Activated T-cell treated with anti-CD3 and anti-CD28 coated beads, Interleukin-2, amount 50 U/mL, for 72 hours (primary cell): ENCODE measurements around the gene ITCH. TPM values are rescaled to one million over a fixed set of nuclear protein-coding genes. Genes with fewer than 3 reads are reported as not detected.

ENCODE experiments used
- ATAC-seq, 2 donors: fragments of 150-1000 bp; cut with Tn5 transposase; replicated peaks in 1 of 2; 2 replicates each; pipeline ENCODE4 v1.10.0; 2021; ENCODE audit warnings: moderate library complexity in 2 of 2, mild to moderate bottlenecking in 1 of 2
- DNase-seq, 2 donors: peaks; one replicate each; pipeline ENCODE4 v3.0.0; 2021 to 2022; ENCODE audit warnings: mixed read lengths in 1 of 2
- H3K27ac Mint-ChIP-seq: one replicate; pipeline ENCODE4 v1.8.0; 2022; ENCODE audit warnings: mild to moderate bottlenecking, moderate library complexity, mixed read lengths
- H3K27me3 Mint-ChIP-seq: one replicate; pipeline ENCODE4 v1.8.0; 2022; ENCODE audit warnings: low read depth, mixed read lengths
- H3K36me3 Mint-ChIP-seq, 2 donors: one replicate each; pipeline ENCODE4 v1.8.0; 2022; ENCODE audit warnings: mixed read lengths in 2 of 2, mild to moderate bottlenecking in 1 of 2; ENCODE audit not compliant: insufficient read depth in 2 of 2
- H3K4me1 Mint-ChIP-seq: one replicate; pipeline ENCODE4 v1.8.0; 2022; ENCODE audit warnings: low read depth, mixed read lengths
- H3K4me3 Mint-ChIP-seq, 2 donors: one replicate each; pipeline ENCODE4 v1.8.0; 2022; ENCODE audit warnings: mild to moderate bottlenecking in 2 of 2, mixed read lengths in 2 of 2, moderate library complexity in 2 of 2
- H3K9me3 Mint-ChIP-seq, 2 donors: one replicate each; pipeline ENCODE4 v1.8.0; 2022; ENCODE audit warnings: mixed read lengths in 2 of 2
- total RNA-seq, 2 donors: library from RNA; stranded (reverse); gene quantifications; one replicate each; pipeline ENCODE4 v1.2.3, GENCODE V29; 2022

Gene ITCH
- total RNA-seq, 2 donors from 2014 or later = 66.5 to 72.1 TPM

GRCh38 chr20:34532756-34533155 lies 169.7 kb downstream of the ITCH start:
- Mint-ChIP-seq H3K4me3 (no peak overlapping the region), H3K27ac (no peak overlapping the region), H3K27me3 (no peaks in the 10 kb centered on the region), H3K9me3 (no peaks in the 10 kb centered on the region), H3K36me3 (peaks cover 2 to 11% of the 10 kb centered on the region in 2 donors), H3K4me1 (no peaks in the 10 kb centered on the region)
- ATAC-seq (no peak), DNase-seq (no peak)

- ATAC-seq (no peak), DNase-seq (no peak)
- Mint-ChIP-seq H3K4me3 (no peak overlapping the region), H3K9me3 (no peaks in the 10 kb centered on the region), H3K27me3 (no peaks in the 10 kb centered on the region), H3K27ac (no peak overlapping the region), H3K36me3 (peaks cover 2 to 11% of the 10 kb centered on the region in 2 donors), H3K4me1 (no peaks in the 10 kb centered on the region)
Observed at GRCh38 chr20:34534391-34535165, 171.5 kb downstream of the ITCH start.

- DNase-seq (no peak), ATAC-seq (no peak)
- Mint-ChIP-seq H3K4me1 (no peaks in the 10 kb centered on the region), H3K27ac (no peak overlapping the region), H3K36me3 (peaks cover 2 to 14% of the 10 kb centered on the region in 2 donors), H3K9me3 (no peaks in the 10 kb centered on the region), H3K27me3 (no peaks in the 10 kb centered on the region), H3K4me3 (no peak overlapping the region)
Observed at GRCh38 chr20:34535301-34535840, 172.3 kb downstream of the ITCH start.

- H3K9me3 Mint-ChIP-seq = no peaks in the 10 kb centered on the region
- H3K27me3 Mint-ChIP-seq = no peaks in the 10 kb centered on the region
- DNase-seq (no peak), ATAC-seq (no peak)
- H3K27ac Mint-ChIP-seq = no peak overlapping the region
- peaks cover 2 to 16% of the 10 kb centered on the region in 2 donors for H3K36me3 Mint-ChIP-seq
- peaks cover 2% of the 10 kb centered on the region for H3K4me1 Mint-ChIP-seq
- no peak overlapping the region for H3K4me3 Mint-ChIP-seq
Observed at GRCh38 chr20:34535857-34536256, 172.8 kb downstream of the ITCH start.

GRCh38 chr20:34536798-34537394 lies 173.8 kb downstream of the ITCH start:
- Mint-ChIP-seq H3K9me3 (no peaks in the 10 kb centered on the region), H3K4me3 (no peak overlapping the region), H3K27ac (no peak overlapping the region), H3K36me3 (peaks cover 6 to 16% of the 10 kb centered on the region in 2 donors), H3K4me1 (peaks cover 11% of the 10 kb centered on the region), H3K27me3 (no peaks in the 10 kb centered on the region)
- ATAC-seq (peak; percentile 48 to 56), DNase-seq (peak; percentile 48 to 52)

GRCh38 chr20:34537651-34538050 lies 174.6 kb downstream of the ITCH start:
- no peak overlapping the region for H3K4me3 Mint-ChIP-seq
- H3K36me3 Mint-ChIP-seq = peaks cover 6 to 16% of the 10 kb centered on the region in 2 donors
- DNase-seq = no peak
- H3K27ac Mint-ChIP-seq = no peak overlapping the region
- no peak for ATAC-seq
- H3K9me3 Mint-ChIP-seq = no peaks in the 10 kb centered on the region
- H3K27me3 Mint-ChIP-seq = no peaks in the 10 kb centered on the region
- peaks cover 11% of the 10 kb centered on the region for H3K4me1 Mint-ChIP-seq

- ATAC-seq (peak; percentile 69 to 70), DNase-seq (peak; percentile 63 to 72)
- H3K9me3 Mint-ChIP-seq = no peaks in the 10 kb centered on the region
- no peak overlapping the region for H3K4me3 Mint-ChIP-seq
- peaks cover 14% of the 10 kb centered on the region for H3K4me1 Mint-ChIP-seq
- no peaks in the 10 kb centered on the region for H3K27me3 Mint-ChIP-seq
- H3K27ac Mint-ChIP-seq = no peak overlapping the region
- H3K36me3 Mint-ChIP-seq = peaks cover 6 to 16% of the 10 kb centered on the region in 2 donors
Observed at GRCh38 chr20:34538671-34539123, 175.6 kb downstream of the ITCH start.

GRCh38 chr20:34539756-34540155 lies 176.7 kb downstream of the ITCH start:
- ATAC-seq (no peak), DNase-seq (no peak)
- Mint-ChIP-seq H3K27ac (no peak overlapping the region), H3K4me3 (no peak overlapping the region), H3K36me3 (peaks cover 6 to 15% of the 10 kb centered on the region in 2 donors), H3K9me3 (no peaks in the 10 kb centered on the region), H3K27me3 (no peaks in the 10 kb centered on the region), H3K4me1 (peaks cover 25% of the 10 kb centered on the region)

- peaks cover 5 to 15% of the 10 kb centered on the region in 2 donors for H3K36me3 Mint-ChIP-seq
- H3K9me3 Mint-ChIP-seq = no peaks in the 10 kb centered on the region
- peak overlapping the region; percentile 99 for H3K27ac Mint-ChIP-seq
- peaks cover 27% of the 10 kb centered on the region for H3K4me1 Mint-ChIP-seq
- H3K4me3 Mint-ChIP-seq = peak overlapping the region in 1 of 2 donors; percentile 68
- no peak for DNase-seq
- ATAC-seq = peak in 1 of 2 donors; percentile 8
- H3K27me3 Mint-ChIP-seq = no peaks in the 10 kb centered on the region
Observed at GRCh38 chr20:34540596-34541263, 177.7 kb downstream of the ITCH start.

GRCh38 chr20:34541264-34541901 lies 178.3 kb downstream of the ITCH start:
- no peaks in the 10 kb centered on the region for H3K27me3 Mint-ChIP-seq
- peaks cover 4 to 15% of the 10 kb centered on the region in 2 donors for H3K36me3 Mint-ChIP-seq
- H3K4me3 Mint-ChIP-seq = peak overlapping the region in 1 of 2 donors; percentile 68
- no peaks in the 10 kb centered on the region for H3K9me3 Mint-ChIP-seq
- ATAC-seq (peak in 1 of 2 donors; percentile 38), DNase-seq (no peak)
- peak overlapping the region; percentile 99 for H3K27ac Mint-ChIP-seq
- H3K4me1 Mint-ChIP-seq = peaks cover 27% of the 10 kb centered on the region

GRCh38 chr20:34541917-34542316 lies 178.8 kb downstream of the ITCH start:
- no peaks in the 10 kb centered on the region for H3K9me3 Mint-ChIP-seq
- peaks cover 27% of the 10 kb centered on the region for H3K4me1 Mint-ChIP-seq
- H3K4me3 Mint-ChIP-seq = no peak overlapping the region
- H3K36me3 Mint-ChIP-seq = peaks cover 4 to 14% of the 10 kb centered on the region in 2 donors
- peak overlapping the region; percentile 99 for H3K27ac Mint-ChIP-seq
- H3K27me3 Mint-ChIP-seq = no peaks in the 10 kb centered on the region
- DNase-seq (no peak), ATAC-seq (no peak)

GRCh38 chr20:34542439-34542838 lies 179.4 kb downstream of the ITCH start:
- no peaks in the 10 kb centered on the region for H3K9me3 Mint-ChIP-seq
- ATAC-seq (no peak), DNase-seq (no peak)
- H3K27me3 Mint-ChIP-seq = no peaks in the 10 kb centered on the region
- H3K27ac Mint-ChIP-seq = no peak overlapping the region
- H3K36me3 Mint-ChIP-seq = peaks cover 4 to 9% of the 10 kb centered on the region in 2 donors
- no peak overlapping the region for H3K4me3 Mint-ChIP-seq
- H3K4me1 Mint-ChIP-seq = peaks cover 27% of the 10 kb centered on the region
